HG03565 (cell line): ENCODE measurements around the gene FARP1.

Experiments
- ATAC-seq: cut with Tn5 transposase; IDR thresholded peaks from one replicate; pipeline ENCODE4 v1.9.1; 2021; ENCODE audit warnings: mild to moderate bottlenecking, moderate library complexity; ENCODE audit not compliant: unreplicated experiment

The FARP1 gene

GRCh38 chr13:98299966-98300350, 157.1 kb downstream of the FARP1 start:
- ATAC-seq: no peak

GRCh38 chr13:98300956-98301641, 158.2 kb downstream of the FARP1 start:
- no peak for ATAC-seq

GRCh38 chr13:98301721-98302120, 158.8 kb downstream of the FARP1 start:
- no peak for ATAC-seq

GRCh38 chr13:98303858-98304257, 161.0 kb downstream of the FARP1 start:
- no peak for ATAC-seq

DNA sequence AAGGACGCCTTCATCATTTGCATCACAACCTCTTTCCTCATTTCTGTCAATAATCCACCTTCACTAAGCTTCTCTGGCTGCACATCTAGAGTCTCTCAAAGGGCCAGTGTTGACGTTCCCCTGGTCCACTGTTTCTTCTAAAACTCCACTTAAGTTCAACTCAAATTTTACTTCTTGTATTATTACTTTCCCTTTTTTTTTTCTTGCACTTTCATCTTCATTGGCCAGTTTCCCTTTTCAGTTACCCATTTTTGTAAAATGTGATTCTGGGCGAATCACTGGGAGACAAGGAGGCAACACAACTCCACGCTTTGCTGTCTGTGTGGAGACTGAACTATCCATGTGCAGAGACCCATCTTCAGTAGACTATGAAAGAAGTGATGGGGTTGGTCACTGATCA, 162.8 kb downstream of the FARP1 start:
- no peak for ATAC-seq

DNA sequence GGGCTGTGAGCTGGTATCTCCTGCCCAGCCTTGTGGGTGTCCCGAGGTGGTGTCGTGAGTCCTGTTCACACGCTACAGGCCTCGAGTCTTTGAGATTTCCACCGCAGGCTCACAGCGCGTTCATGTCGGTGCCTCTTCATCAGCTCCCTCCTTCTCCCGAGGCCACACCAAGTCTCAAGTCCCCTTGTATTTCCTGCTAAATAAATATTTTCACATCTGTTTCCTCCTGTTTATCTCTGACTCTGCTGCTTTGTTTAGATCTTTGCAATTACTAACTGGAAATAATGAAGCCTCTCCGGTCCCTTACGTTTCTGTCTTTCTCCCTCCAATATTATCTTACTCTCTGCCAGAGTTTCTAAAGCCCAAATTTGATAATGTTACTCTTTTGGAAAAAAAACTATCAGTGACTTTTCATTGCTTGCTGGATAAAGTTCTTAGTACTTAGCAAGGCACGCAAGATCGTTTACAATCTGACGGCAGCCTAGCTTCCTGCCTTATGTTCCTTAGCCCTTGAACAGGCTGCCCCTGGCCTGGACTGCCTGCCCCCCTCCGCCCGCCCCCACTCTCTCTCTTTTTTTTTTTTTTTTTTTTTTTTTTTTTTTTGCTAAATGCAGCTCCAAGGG, 164.7 kb downstream of the FARP1 start:
- ATAC-seq: no peak

- ATAC-seq: no peak
These were observed 165.4 kb downstream of the FARP1 start for GRCh38 chr13:98308086-98308911.

DNA sequence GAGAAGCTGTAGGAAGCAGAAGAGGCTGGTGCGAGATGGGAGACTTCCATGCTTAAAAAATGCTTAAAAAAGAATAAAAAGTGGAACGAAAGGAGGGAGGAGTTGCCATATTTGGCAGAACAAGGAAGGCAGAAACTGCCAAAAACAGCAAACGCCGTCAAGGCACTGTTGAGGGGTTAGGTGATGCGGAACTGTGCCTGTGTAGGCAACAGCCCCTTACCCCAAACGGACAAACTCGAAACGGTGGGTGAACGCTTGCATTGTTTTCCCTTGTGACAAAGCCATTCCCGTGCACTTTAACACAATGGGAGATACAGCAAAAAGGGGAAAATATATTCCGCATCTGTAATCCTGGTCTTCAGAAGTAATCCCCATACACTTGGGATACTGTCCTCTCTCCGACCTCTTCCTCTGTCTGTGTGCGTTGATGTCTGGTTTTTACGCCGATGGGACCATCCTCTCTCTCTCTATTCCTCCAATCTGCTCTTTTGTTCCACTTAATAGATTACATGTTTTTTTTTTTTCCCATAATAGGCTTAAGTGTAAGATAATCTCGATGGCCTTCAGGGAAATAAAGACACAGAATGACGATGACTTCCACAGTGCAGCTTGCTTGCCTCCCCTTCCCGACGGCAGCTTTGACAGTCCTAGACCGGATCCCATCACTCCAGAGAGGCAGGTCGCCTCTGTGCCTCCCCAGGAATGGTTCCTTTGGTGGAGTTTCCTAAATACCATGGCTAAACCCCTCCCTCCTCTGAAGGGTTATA, 166.9 kb downstream of the FARP1 start:
- ATAC-seq: no peak

DNA sequence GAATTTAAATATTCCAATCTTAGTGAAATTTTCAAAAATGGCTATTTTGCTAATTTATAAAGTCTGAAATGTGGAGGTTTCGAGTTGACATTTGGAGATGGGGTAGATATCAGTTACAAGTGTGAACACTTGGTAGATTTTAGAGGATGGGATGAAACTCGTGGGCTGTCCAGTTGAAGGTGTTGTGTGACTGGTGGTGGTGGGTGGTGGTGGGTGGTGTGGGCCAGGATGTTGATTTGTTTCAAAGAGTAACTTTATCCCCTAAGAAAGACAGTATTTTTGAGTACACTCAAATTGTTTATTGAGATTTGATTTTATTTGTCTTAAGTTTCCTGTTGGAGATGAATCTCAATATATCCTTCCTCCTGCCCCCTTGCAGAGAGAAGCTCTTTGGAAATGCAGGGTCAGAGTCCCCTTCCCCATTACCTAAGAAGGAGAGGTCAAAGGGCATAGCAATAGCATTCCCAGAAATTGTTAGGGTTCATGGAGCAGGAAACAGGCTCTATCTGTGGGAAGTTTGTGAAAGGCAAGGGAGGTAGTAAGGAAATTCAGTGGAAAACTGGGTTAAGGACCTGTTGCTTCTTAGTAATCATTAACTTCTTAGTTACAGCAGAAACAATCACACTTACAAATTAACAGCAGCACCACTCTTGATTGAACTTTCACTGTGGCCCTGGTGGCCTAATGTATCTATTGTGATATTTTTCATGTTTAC, 167.7 kb downstream of the FARP1 start:
- ATAC-seq: no peak

GRCh38 chr13:98311200-98311548, 168.3 kb downstream of the FARP1 start:
- ATAC-seq: no peak

GRCh38 chr13:98312606-98313005, 169.7 kb downstream of the FARP1 start:
- no peak for ATAC-seq

DNA sequence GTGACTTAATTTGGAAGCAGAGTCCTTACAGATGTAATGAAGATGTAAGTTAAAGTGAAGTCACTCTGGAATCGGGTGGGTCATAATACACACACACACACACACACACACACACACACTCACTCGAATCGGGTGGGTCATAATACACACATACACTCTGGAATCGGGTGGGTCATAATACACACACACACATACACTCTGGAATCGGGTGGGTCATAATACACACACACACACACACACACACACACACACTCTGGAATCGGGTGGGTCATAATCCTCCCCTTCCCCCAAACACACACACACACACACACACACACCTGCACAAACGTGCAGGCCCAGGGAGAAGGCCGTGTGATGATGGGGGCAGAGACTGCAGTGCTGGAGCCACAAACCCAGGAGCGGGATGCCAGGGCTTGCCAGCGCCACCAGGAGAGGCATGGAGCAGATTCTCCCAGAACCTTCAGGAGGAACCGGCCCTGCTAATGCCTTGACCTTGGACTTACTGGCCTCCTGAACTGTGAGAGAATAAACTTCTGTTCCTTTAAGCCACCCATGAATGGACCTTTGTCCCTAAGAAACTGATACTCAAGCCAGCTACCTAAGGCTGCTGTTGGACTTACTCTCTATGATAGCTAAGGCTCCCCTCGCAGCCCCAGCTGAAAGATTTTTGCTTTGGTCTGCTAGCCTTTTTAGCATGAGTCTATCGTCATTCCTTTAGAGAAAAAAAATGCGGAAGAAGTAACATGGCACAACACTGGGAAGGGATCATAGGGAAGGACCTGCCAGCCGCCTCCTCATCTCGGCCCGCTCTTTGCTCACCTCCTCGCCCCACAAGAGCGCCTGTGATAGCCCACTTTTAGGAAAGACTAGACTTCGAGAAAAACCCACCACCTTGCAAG, 170.4 kb downstream of the FARP1 start:
- no peak for ATAC-seq

- ATAC-seq: no peak
These were observed 171.0 kb downstream of the FARP1 start for GRCh38 chr13:98313922-98314292.

DNA sequence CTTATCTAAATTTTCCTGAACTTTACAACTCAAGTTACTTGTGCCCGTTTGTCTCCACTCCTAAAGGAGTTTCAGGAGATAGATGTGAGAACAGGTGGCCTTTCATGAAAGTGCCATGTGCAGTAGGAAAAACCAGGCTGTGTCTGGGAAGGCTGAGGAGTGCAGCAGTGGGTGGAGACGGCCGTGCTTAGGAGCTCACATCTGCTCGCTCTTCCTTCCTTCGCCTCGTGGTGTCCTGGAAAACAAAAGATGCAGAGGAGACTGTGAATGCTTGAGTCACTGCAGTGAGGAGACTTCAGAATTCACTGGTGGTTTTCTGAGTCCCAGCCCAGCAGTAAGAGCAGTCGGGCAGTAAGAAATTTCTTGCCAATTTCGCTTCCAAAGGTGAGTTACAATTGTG, 172.6 kb downstream of the FARP1 start:
- no peak for ATAC-seq

DNA sequence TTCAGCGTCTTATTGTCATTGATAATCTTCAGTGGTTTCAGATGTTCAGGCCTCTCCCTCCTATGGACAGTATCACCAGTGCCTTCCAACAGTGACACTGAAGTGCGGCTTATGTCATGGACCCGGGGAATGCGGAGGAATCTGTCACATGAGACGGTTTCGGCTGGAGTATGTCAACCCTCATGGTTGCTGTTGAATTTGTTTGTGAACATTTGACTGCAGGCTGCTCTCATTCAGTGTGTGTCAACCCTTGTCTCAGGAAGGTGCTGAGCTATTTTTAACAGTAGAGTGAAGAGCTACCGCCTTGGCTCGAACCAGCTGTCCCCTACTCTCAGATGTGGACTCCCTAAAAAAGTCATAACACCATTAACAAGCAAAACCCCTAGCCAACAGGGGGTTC, 173.0 kb downstream of the FARP1 start:
- ATAC-seq: no peak

DNA sequence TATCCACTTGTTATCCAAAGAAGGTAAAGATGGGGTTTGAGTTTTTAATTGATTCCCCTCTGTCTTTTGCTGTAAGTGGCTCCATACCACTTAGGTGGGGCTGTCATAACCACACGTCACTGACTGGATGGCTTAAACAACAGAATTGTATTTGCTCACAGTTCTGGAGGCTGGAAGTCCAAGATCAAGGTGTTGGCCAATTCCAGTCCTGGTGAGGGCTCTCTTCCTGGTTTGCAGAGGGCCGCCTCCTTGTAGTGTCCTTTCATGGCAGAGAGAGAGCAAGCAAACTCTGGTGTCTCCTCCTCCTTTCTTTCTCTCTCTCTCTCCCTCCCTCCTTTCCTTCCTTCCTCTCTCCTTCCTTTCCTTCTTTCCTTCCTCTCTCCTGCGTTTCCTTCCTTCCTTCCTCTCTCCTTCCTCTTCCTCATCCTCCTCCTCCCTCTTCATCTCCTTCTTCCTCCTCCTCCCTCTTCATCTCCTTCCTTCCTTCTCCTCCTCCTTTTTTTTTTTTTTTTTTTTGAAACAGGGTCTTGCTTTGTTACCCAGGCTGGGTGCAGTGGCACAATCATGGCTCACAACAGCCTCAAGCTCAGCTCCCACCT, 174.8 kb downstream of the FARP1 start:
- ATAC-seq: no peak

GRCh38 chr13:98318263-98318878, 175.5 kb downstream of the FARP1 start:
- no peak for ATAC-seq

DNA sequence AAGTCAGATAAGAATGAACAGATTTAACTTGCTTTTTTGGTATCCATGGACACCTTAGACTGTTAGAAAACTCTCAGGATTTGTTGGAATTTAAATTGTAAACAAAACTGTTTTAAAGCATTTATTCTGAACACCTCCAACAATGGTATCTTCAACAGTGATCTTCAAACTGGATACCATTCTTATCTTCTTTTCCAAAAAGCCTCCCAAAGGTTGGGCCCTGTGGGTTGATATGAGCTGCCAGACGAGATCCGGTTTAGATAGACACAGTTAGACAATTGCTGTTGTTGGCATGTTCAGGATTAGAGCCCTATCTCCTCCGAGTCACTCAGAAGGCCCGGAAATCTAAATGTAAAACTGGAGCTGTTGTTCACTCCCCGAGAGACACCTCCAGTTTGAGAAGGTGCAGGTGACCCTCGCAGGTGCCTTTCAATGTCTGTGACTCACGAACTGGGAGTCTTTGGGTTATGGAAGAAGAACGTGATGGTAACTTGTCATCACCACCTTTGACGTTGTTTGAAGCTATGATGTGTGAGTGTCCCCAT, 177.7 kb downstream of the FARP1 start:
- ATAC-seq: no peak

- ATAC-seq: no peak
These were observed 178.5 kb downstream of the FARP1 start for GRCh38 chr13:98321395-98321794.
